Measurements from ENCODE around the gene C14orf180.
"Not testable (repeated sequence)": the region's sequence is repeated elsewhere in the genome, so short reads cannot be mapped to it uniquely, and the experiment has no call there.

C14orf180 gene

GRCh38 chr14:104578321-104578720, 1.2 kb upstream of the C14orf180 start:
- no peak for DNase-seq (ENCODE audit: low read depth in 2 of 2)

- DNase-seq (ENCODE audit: low read depth in 2 of 2), result not testable (repeated sequence)
Observed at GRCh38 chr14:104579939-104580338, 375 bp downstream of the C14orf180 start.

GRCh38 chr14:104580961-104581360, 1.4 kb downstream of the C14orf180 start:
- DNase-seq (ENCODE audit: low read depth in 2 of 2), result no peak

- DNase-seq (ENCODE audit: low read depth in 2 of 2), result no peak
Observed at GRCh38 chr14:104581521-104581920, 2.0 kb downstream of the C14orf180 start.

GRCh38 chr14:104582005-104582404, 2.4 kb downstream of the C14orf180 start:
- no peak for DNase-seq (ENCODE audit: low read depth in 2 of 2)

- DNase-seq (ENCODE audit: low read depth in 2 of 2), result no peak
Observed at GRCh38 chr14:104582662-104583061, 3.1 kb downstream of the C14orf180 start.

- DNase-seq (ENCODE audit: low read depth in 2 of 2), result no peak
Observed at GRCh38 chr14:104583424-104584306, 4.1 kb downstream of the C14orf180 start.

- no peak for DNase-seq (ENCODE audit: low read depth in 2 of 2)
Observed at GRCh38 chr14:104584557-104584956, 5.0 kb downstream of the C14orf180 start.

GRCh38 chr14:104585966-104586697, 6.6 kb downstream of the C14orf180 start:
- no peak for DNase-seq (ENCODE audit: low read depth in 2 of 2)

- no peak for DNase-seq (ENCODE audit: low read depth in 2 of 2)
Observed at GRCh38 chr14:104586832-104587620, 7.5 kb downstream of the C14orf180 start.

GRCh38 chr14:104587641-104588040, 8.1 kb downstream of the C14orf180 start:
- no peak for DNase-seq (ENCODE audit: low read depth in 2 of 2)

GRCh38 chr14:104588066-104588857, 8.7 kb downstream of the C14orf180 start:
- no peak for DNase-seq (ENCODE audit: low read depth in 2 of 2)

- DNase-seq (ENCODE audit: low read depth in 2 of 2), result no peak
Observed at GRCh38 chr14:104589338-104590195, 10.0 kb downstream of the C14orf180 start.

- no peak for DNase-seq (ENCODE audit: low read depth in 2 of 2)
Observed at GRCh38 chr14:104590240-104590965, 10.8 kb downstream of the C14orf180 start.

GRCh38 chr14:104591031-104591430, 11.5 kb downstream of the C14orf180 start:
- no peak for DNase-seq (ENCODE audit: low read depth in 2 of 2)

GRCh38 chr14:104591506-104592291, 12.1 kb downstream of the C14orf180 start:
- no peak for DNase-seq (ENCODE audit: low read depth in 2 of 2)

- no peak for DNase-seq (ENCODE audit: low read depth in 2 of 2)
Observed at GRCh38 chr14:104592292-104592672, 12.7 kb downstream of the C14orf180 start.

GRCh38 chr14:104592785-104593184, 13.2 kb downstream of the C14orf180 start:
- no peak for DNase-seq (ENCODE audit: low read depth in 2 of 2)

GRCh38 chr14:104593241-104593701, 13.7 kb downstream of the C14orf180 start:
- DNase-seq (ENCODE audit: low read depth in 2 of 2), result no peak

Measured in stimulated activated CD8-positive, alpha-beta memory T cell treated with anti-CD3 and anti-CD28 coated beads, Interleukin-2, amount 100 ng/mL, for 1 hour (primary cell).